Measurements from ENCODE around the gene PTPN9.
A peak's percentile ranks its signal among the peaks of the same experiment; 100 is the strongest.

Gene PTPN9

GRCh38 chr15:75616766-75617165, 37.7 kb upstream of the PTPN9 start:
- DNase-seq (ENCODE audit: low read depth, low spot score) = no peak
- in situ Hi-C loops (cut with HindIII; ENCODE audit: low sequenced_read_pairs) = no loop called here
- no peak for TF ChIP-seq CTCF (IDR thresholded peaks at IDR 0.05; ENCODE audit: low read depth, low read length)
- no peak overlapping the region for H3K4me3 ChIP-seq (ENCODE audit: low read depth, low read length)

- H3K4me3 ChIP-seq (ENCODE audit: low read depth, low read length) = no peak overlapping the region
- in situ Hi-C loops (cut with HindIII; ENCODE audit: low sequenced_read_pairs) = no loop called here
- peak; percentile 67 for DNase-seq (ENCODE audit: low read depth, low spot score)
- no peak for TF ChIP-seq CTCF (IDR thresholded peaks at IDR 0.05; ENCODE audit: low read depth, low read length)
Measured at GRCh38 chr15:75606711-75607699, 27.9 kb upstream of the PTPN9 start.

GRCh38 chr15:75606026-75606425, 26.9 kb upstream of the PTPN9 start:
- no peak overlapping the region for H3K4me3 ChIP-seq (ENCODE audit: low read depth, low read length)
- no peak for TF ChIP-seq CTCF (IDR thresholded peaks at IDR 0.05; ENCODE audit: low read depth, low read length)
- in situ Hi-C loops (cut with HindIII; ENCODE audit: low sequenced_read_pairs) = no loop called here
- DNase-seq (ENCODE audit: low read depth, low spot score) = no peak

- no peak for DNase-seq (ENCODE audit: low read depth, low spot score)
- TF ChIP-seq CTCF (IDR thresholded peaks at IDR 0.05; ENCODE audit: low read depth, low read length) = no peak
- H3K4me3 ChIP-seq (ENCODE audit: low read depth, low read length) = no peak overlapping the region
- in situ Hi-C loops (cut with HindIII; ENCODE audit: low sequenced_read_pairs) = no loop called here
Measured at GRCh38 chr15:75599401-75599800, 20.3 kb upstream of the PTPN9 start.

GRCh38 chr15:75598361-75598760, 19.2 kb upstream of the PTPN9 start:
- no peak for TF ChIP-seq CTCF (IDR thresholded peaks at IDR 0.05; ENCODE audit: low read depth, low read length)
- H3K4me3 ChIP-seq (ENCODE audit: low read depth, low read length) = no peak overlapping the region
- no peak for DNase-seq (ENCODE audit: low read depth, low spot score)
- in situ Hi-C loops (cut with HindIII; ENCODE audit: low sequenced_read_pairs) = no loop called here

GRCh38 chr15:75597667-75598341, 18.7 kb upstream of the PTPN9 start:
- in situ Hi-C loops (cut with HindIII; ENCODE audit: low sequenced_read_pairs) = no loop called here
- peak; percentile 58 for TF ChIP-seq CTCF (IDR thresholded peaks at IDR 0.05; ENCODE audit: low read depth, low read length)
- DNase-seq (ENCODE audit: low read depth, low spot score) = no peak
- H3K4me3 ChIP-seq (ENCODE audit: low read depth, low read length) = no peak overlapping the region

All from astrocyte of the spinal cord (primary cell).